GM18508 (cell line): ENCODE results near the gene MRI1.

Experiments
- ATAC-seq: cut with Tn5 transposase; IDR thresholded peaks from one replicate; pipeline ENCODE4 v1.9.1; 2021; ENCODE audit warnings: moderate number of reproducible peaks; ENCODE audit not compliant: insufficient read depth, unreplicated experiment

Gene MRI1

DNA sequence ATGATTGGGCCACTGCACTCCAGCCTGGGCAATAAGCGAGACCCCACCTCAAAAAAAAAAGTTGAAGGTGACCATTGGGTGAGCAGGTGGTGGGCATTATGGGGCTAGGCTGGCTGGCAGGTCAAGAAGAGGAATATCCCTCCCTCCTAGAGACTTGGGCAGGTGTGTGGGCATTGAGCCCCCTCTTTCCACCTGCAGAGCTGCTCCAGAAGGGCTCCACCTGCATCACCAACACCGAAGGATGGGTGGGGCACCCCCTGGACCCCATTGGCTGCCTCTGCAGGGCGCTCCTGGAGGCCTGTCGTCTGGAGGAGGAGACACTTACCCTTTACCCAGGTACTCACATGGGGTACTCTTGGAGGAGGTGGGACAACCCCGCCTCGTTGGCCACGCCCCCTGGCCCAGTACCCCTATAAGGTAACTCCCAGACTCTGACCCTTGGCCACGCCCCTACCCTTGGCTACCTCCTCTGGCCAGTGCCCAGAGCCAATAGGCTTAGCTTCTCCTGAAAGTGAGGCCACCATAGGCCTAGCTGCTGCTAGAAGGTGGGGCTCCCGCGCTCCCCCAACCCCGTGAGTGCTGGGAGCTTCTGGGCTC, 52.8 kb downstream of the MRI1 start:
- ATAC-seq, result no peak

DNA sequence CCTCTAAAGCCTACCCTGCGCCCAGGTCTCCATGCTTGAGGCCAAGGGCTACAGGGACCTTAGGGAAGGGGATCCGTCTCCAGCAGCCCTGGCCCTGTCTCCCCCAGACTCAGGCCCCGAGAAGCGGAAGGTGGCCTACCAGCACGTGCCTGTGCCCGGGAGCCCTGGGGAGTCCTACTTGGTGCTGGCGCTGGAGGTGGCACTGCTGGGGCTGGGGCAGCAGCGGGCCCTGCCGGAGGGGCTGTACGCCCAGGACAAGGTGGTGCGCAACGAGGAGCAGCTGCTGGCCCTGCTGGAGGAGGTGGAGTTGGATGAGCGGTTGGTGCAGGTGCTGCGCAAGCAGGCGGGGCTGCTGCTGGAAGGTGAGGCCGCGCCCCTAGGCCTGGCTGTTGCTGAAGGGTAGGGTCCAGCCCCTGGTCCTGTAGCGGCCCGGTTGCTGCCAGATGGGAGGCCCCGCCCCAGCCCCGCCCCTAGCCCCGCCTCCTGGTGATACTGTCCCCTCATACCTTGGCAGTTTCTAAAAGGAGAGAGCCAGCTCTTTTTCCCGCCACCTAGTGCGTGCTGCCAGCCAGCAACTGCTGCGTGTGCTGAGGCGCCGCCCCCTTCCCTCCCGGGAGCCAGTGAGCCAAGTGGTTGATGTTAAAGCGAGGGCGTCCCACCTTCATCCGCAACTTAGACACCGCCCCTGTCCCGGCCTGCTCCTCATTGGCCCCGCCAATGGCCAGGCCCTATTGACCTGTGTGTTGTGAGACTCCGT, 53.5 kb downstream of the MRI1 start:
- ATAC-seq, result no peak

DNA sequence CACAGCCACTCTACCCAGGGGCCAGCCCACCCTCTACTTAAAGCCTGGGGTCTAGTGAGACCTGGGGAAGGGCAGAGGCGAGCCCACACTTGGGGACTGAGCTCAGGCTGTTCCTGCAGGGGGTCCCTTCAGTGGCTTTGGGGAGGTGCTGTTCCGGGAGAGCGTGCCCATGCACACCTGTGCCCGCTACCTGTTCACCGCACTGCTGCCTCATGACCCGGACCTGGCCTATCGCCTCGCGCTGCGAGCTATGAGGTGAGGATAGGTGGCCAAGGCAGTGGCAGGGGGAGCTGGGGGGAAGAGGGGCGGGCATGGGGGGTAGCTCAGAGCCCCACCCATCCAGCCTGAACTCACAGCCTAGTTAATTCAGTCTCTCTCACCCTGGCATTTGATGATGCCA, 54.9 kb downstream of the MRI1 start:
- no peak for ATAC-seq

DNA sequence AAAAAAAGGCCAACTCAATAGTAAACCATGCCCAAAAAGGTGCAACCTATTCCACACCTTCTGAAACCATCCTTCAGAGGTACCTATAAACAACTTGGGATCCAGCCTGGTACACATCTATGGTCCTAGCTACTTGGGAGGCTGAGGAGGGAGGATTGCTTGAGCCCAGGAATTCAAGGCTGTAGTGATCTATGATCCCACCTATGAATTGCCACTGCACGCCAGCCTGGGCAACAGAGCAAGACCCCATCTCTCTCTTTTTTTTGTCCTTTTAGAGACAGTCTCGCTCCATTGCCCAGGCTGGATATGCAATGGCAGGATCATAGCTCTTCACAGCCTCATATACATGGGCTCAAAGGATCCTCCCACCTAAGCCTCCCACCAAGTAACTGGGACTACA, 57.0 kb downstream of the MRI1 start:
- ATAC-seq, result no peak

DNA sequence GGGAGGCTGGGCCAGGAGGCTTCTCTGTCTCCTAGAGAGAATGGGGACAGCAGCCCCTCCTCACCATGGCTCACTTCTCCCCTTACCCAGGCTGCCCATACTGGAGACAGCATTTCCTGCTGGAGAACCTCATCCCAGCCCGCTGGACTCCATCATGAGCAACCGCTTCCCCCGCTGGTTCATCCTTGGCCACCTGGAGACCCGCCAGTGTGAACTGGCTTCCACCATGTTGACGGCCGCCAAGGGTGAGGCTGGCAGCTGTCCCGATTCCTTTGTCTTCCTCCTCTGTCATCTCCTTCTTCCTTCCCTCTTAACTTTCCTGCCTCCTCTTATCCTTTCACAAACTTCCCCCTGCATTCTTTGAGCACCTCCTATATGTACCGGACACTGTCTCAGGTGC, 58.9 kb downstream of the MRI1 start:
- no peak for ATAC-seq
